Measurements from ENCODE around the gene CYP24A1. TPM values are rescaled to one million over a fixed set of nuclear protein-coding genes. Genes with fewer than 3 reads are reported as not detected.

Gene CYP24A1
- total and polyA plus RNA-seq, 2 of the 13 experiments (the other 11 are each of a cell fraction or from before 2014, with no cell fraction given), result 9.4 to 32.7 TPM

GRCh38 chr20:54197621-54198604, 24.1 kb upstream of the CYP24A1 start (continued):
- TF ChIP-seq ZNF784 (CRISPR knock-in tag; IDR thresholded peaks at IDR 0.05; ENCODE audit: borderline replicate concordance) (no peak), FOXP1 (IDR thresholded peaks at IDR 0.05) (no peak), FOXP1 (CRISPR knock-in tag; IDR thresholded peaks at IDR 0.05) (peak; percentile 19; the same call in 1 of the 2 replicates), ZNF24 (IDR thresholded peaks at IDR 0.05) (peak; percentile 70), CHCHD3 (CRISPR knock-in tag; IDR thresholded peaks at IDR 0.05) (no peak), IKZF5 (CRISPR knock-in tag; IDR thresholded peaks at IDR 0.05) (peak; percentile 49; the same call in 1 of the 2 replicates), AGO2 (optimal IDR thresholded peaks at IDR 0.05; ENCODE audit: low read depth, low read length) (no peak), ZNF776 (CRISPR knock-in tag; IDR thresholded peaks at IDR 0.05) (no peak), ARID2 (CRISPR knock-in tag; IDR thresholded peaks at IDR 0.05; ENCODE audit: borderline replicate concordance) (0 out of 2 replicates have a peak, but pooled peaks have one; percentile 90), CHD4 (IDR thresholded peaks at IDR 0.05; ENCODE audit: borderline replicate concordance, low read length) (peak; percentile 67; the same call in 1 of the 2 replicates), CENPX (CRISPR knock-in tag; IDR thresholded peaks at IDR 0.05) (no peak), NCOA2 (CRISPR knock-in tag; IDR thresholded peaks at IDR 0.05) (peak; percentile 28; the same call in 1 of the 2 replicates), MBD4 (IDR thresholded peaks at IDR 0.05; ENCODE audit: borderline replicate concordance, low read length) (no peak), FOXJ3 (CRISPR knock-in tag; IDR thresholded peaks at IDR 0.05; ENCODE audit: borderline replicate concordance) (peak; percentile 39; the same call in 1 of the 2 replicates), MED1 (CRISPR knock-in tag; IDR thresholded peaks at IDR 0.05) (peak; percentile 56; the same call in 1 of the 2 replicates), TBL1XR1 (IDR thresholded peaks at IDR 0.05; ENCODE audit: borderline replicate concordance, low read length, partially characterized antibody) (no peak)
- TF ChIP-seq, protein P1, sequence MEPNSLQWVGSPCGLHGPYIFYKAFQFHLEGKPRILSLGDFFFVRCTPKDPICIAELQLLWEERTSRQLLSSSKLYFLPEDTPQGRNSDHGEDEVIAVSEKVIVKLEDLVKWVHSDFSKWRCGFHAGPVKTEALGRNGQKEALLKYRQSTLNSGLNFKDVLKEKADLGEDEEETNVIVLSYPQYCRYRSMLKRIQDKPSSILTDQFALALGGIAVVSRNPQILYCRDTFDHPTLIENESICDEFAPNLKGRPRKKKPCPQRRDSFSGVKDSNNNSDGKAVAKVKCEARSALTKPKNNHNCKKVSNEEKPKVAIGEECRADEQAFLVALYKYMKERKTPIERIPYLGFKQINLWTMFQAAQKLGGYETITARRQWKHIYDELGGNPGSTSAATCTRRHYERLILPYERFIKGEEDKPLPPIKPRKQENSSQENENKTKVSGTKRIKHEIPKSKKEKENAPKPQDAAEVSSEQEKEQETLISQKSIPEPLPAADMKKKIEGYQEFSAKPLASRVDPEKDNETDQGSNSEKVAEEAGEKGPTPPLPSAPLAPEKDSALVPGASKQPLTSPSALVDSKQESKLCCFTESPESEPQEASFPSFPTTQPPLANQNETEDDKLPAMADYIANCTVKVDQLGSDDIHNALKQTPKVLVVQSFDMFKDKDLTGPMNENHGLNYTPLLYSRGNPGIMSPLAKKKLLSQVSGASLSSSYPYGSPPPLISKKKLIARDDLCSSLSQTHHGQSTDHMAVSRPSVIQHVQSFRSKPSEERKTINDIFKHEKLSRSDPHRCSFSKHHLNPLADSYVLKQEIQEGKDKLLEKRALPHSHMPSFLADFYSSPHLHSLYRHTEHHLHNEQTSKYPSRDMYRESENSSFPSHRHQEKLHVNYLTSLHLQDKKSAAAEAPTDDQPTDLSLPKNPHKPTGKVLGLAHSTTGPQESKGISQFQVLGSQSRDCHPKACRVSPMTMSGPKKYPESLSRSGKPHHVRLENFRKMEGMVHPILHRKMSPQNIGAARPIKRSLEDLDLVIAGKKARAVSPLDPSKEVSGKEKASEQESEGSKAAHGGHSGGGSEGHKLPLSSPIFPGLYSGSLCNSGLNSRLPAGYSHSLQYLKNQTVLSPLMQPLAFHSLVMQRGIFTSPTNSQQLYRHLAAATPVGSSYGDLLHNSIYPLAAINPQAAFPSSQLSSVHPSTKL (CRISPR knock-in tag; IDR thresholded peaks at IDR 0.05), result peak; percentile 59
- TF ChIP-seq, protein P2, sequence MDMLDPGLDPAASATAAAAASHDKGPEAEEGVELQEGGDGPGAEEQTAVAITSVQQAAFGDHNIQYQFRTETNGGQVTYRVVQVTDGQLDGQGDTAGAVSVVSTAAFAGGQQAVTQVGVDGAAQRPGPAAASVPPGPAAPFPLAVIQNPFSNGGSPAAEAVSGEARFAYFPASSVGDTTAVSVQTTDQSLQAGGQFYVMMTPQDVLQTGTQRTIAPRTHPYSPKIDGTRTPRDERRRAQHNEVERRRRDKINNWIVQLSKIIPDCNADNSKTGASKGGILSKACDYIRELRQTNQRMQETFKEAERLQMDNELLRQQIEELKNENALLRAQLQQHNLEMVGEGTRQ (IDR thresholded peaks at IDR 0.05; ENCODE audit: low read depth, low read length), result peak; percentile 22; the same call in 1 of the 2 replicates
- TF ChIP-seq, protein P2 (CRISPR knock-in tag; IDR thresholded peaks at IDR 0.05; ENCODE audit: borderline replicate concordance), result no peak
